Measurements from ENCODE around the gene PDLIM4.

PDLIM4 gene, protein sequence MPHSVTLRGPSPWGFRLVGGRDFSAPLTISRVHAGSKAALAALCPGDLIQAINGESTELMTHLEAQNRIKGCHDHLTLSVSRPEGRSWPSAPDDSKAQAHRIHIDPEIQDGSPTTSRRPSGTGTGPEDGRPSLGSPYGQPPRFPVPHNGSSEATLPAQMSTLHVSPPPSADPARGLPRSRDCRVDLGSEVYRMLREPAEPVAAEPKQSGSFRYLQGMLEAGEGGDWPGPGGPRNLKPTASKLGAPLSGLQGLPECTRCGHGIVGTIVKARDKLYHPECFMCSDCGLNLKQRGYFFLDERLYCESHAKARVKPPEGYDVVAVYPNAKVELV

DNA sequence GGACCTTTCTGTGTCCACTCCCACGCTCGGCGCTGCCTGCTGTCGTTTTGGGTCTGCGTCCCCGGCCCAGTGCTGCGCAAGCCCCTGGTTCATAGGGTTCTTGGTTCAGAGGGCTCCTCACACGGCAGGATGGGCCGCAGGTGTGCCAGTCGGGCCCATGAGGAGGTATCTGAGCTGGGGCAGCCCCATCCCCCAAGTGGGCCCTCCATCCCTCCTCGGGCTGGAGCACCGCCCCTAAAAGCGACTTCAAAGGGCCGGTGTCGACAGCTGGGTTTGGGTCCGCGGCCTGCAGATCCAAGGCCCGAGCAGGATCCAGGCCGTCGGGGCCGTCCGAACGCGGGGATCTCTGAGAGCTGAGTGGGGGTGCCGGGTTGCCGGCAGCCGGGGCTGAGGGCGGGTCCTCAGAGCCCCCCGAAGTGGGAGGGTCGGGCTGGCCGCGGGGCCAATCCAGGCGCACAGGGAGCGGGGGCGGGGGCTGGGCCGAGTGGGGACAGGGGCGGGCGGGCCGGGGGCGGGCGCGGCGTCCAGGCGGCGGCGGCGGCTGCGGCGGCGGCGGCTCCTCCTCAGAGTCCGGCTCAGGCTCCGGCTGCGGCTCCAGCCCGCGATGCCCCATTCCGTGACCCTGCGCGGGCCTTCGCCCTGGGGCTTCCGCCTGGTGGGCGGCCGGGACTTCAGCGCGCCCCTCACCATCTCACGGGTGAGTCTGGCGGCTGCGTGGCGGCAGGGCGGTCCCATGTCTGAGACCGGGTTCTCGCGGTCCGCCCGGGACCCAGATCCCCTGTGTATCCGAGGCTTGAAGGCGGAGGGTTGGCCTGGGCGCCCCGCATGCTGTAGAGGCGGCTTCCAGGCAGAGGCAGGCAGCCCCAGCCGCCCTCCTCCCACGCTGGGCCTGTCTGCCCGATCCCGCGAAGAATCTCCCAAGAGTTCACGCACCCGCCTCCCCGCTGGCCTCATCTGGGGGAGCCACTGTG lies at the start of gene PDLIM4:
Gene PDLIM4, plus strand, starts transcription at position 566 of the 971 bp plus-strand sequence. Its CDS starts 39 bp downstream, at position 605.
- no peak for DNase-seq (ENCODE audit: low read depth in 2 of 2)

DNA sequence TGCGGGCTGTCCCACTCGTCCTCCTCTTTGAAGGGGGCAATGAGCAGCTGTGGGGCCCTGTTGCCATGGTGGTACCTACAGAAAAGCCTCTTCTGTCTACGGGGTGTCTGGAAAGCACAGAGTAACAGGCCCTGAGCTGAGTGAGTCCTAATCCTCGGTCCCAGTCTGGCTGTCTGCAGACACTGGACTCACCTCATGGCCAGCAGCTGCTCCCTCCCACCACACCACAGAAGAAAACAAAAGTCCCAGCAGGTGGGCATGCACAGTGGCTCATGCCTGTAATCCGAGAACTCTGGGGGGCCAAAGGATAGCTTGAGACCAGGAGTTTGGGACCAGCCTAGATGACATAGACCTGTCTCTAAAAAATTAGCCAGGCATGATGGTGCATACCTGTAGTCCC lies 49.7 kb upstream of the PDLIM4 start:
- no peak for DNase-seq (ENCODE audit: low read depth in 2 of 2)

DNA sequence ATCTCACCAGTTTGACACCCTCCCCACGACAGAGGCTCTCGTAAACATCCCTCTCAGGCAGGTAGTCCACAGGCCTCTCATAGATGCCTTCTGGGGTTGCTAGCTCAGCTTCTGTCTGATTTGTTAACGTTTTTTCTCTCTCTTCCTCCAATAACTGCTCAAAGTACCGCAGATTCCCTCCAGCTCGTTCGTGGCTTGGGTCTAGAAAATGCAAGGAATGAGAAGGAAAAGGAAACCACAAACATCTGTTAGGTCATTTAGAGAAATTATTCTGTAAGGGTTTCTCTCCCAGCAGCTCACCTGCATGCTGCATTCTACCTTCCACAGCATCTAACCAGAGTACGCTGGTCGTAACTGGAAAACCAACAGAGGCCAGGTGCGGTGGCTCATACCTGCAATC lies 48.4 kb upstream of the PDLIM4 start:
- no peak for DNase-seq (ENCODE audit: low read depth in 2 of 2)

DNA sequence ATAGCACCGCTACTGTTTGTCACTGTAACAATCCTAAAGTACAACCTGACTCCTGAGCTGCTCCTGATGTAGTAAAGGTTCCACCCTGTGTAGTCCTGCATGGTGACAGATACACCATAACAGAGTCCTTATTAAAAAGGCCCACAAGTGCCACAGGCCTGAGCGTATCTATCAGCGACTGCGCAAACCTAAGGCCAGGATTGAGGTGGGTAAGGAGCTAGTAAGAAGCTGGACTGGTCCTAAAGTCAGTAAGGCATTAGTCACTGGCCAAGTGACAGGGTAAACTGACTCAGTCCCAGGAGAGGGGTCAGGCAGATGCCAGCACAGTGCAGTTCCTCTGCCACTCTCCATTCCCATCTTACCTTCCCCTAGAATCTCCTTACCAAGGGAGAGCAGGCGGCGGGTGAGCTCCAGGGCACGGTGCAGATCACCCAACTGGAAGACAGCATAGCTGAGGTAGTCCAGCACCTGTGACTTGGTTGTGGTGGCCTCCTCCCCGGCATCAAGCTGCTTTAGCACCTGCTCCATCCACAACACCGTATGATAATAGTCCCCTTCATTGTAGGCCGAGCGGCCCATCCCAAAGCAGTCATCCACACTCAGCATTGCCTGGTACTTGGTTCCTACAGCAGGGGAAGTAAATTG lies 47.5 kb upstream of the PDLIM4 start:
- DNase-seq (ENCODE audit: low read depth in 2 of 2): no peak

DNA sequence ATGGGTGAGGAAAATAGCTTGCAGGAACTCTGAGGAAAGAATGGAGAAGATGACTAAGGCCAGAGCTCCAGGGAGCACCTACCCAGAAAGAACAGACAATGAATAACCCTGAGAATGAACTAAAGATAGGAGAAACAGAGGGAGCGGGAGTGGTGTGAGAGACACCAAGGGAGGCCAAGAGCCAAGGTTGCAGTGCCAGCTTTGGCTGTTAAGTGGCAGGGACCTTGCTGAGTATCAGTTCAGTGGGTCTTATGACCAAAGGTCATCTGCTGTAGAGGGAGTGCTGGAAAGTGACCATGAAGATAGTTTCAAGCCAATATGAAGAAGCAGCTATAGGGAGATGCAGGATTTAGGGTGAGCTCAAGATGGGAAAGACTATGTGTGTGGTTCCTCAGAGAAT lies 46.6 kb upstream of the PDLIM4 start:
- no peak for DNase-seq (ENCODE audit: low read depth in 2 of 2)

DNA sequence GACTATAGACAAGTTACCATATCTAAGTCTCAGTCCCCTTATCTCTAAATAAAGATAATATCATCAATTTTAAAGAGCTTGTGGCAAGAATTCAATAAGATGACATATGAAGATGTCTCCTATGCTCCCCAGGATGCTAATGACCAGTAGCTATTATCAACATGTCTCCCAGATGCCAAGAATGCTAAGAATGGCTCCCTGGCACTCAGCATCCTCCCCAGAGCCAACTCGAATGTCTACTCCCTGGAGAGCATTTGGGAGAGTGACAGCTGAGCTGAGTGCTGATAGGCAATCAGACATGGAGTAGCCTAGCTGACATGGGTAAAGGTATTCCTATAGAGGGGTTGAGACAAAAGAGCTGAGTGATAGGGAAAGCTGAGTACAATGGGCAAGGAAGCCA lies 45.7 kb upstream of the PDLIM4 start:
- DNase-seq (ENCODE audit: low read depth in 2 of 2): no peak

DNA sequence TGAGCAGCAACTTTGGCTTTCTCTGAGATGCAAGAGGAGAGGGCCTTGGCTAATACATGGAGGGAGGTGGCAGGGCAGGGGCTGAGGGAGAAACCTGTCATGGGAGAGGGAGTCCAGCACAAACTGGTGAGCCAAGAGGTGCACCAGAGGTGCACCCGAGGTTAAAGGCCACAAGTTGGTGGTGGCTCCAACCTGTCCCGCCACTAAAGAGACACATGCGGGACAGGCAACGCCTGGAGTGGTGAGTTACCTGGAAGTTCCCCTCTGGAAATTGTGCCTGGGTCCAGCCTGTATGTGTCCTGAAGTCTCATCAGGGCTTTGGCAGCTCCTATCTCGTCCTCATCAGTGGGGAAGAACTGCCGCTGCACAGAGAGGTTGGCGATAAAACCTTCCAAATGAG lies 43.8 kb upstream of the PDLIM4 start:
- no peak for DNase-seq (ENCODE audit: low read depth in 2 of 2)

DNA sequence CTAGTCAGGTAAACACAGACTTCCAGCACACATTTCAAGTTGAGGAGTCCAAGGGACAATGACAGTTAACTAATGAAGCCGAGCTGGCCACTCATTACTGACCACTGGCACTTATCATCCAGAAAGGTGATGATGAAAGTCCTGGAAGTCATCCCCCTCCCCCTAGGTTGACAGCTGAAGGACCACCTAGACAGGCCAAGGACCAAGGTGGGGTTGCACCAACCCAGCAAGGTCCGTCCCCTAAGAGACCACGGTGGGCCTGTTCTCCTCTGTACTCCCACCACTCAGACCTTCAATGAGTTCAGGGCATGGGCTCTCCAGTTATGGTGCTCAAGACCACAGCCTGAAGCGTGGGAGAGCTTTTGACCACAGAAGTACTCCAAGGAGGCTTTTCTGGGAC lies 43.0 kb upstream of the PDLIM4 start:
- DNase-seq (ENCODE audit: low read depth in 2 of 2): no peak

DNA sequence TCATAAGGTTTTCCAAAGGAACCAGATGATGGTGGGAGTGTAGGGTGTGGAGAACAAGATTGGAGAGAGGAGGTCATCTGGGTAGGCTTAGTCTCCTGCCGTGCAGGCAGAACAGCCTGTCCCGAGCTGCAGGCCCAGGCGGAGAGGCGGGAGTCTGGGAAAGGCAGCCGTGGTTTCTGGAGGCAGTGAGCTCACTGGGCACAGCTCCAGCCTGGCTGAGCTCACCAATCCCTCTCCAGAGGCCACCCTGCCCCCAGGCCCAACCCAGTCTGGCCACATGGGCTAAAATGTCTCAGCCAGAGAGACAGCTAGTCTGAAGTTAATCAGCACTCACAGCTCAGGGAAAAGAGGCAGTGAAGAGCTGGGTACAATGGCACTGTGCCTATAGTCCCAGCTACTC lies 42.2 kb upstream of the PDLIM4 start:
- no peak for DNase-seq (ENCODE audit: low read depth in 2 of 2)

DNA sequence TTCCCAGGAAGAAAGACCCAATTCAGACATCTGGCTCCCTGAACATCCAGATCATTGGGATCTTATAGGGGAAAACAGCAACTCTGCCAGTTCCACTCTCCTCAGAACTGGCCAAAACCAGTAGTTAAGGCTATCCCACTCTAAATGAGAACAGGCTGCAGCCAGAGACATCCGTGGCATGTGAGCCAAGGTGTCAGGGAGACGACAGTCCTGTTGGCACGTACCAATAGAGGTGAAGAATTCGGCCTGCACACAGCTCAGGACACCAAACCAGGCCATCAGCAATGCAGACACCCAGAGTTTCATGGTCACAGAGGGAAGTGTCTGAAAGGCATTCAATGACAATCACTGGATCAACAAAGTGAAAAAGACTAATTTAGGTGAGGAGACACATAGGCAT lies 39.2 kb upstream of the PDLIM4 start:
- no peak for DNase-seq (ENCODE audit: low read depth in 2 of 2)

DNA sequence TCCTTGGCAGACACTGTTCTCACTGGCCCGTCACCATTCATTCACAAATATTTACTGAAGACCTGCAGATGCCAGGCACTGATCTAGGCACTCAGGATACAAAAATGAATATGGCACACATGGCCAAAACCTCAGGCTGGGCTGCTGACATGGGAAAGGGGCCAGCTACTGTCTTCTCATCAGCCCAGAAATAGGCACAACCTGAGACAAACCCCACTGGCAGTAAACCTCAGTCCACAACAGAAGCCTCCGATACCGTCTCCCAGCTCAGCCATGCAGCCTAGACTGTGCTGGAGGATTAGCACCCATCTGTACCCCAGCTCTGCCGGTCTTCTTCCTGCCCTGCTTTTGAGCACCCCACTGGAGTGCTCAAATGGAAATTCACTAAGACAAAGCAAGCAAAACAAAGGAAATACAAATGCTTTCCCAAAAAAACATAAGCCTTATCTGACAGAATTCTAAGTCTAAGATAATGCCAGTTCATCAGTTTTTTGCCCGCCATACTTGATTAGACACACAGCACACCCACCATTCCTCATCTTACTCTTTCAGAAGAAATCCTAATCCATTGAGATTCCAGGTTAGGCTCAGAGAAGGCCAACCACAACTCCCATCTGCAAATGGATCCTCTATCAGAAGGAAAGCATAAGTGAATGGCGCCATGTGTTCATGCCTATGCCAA lies 38.1 kb upstream of the PDLIM4 start:
- DNase-seq (ENCODE audit: low read depth in 2 of 2): no peak

DNA sequence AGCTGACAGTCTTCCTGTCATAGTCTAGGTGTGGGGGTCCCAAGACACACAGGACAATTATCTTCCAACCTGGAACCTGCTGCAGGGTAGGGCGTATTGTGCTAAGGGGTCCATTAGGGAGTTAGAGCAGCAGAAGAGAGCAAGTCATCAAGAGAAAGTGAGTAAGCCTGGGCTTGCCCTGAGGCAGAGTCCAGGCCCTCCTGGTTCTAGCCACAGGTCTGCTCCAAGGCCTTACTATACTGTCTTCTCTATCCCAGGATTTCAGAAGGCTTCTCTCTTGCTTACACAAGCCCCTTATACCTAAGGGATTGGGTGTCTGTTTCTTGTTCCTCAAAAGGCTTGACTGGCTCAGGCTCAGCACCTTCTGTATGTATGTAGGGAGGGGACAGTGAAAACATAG lies 37.5 kb upstream of the PDLIM4 start:
- DNase-seq (ENCODE audit: low read depth in 2 of 2): no peak

DNA sequence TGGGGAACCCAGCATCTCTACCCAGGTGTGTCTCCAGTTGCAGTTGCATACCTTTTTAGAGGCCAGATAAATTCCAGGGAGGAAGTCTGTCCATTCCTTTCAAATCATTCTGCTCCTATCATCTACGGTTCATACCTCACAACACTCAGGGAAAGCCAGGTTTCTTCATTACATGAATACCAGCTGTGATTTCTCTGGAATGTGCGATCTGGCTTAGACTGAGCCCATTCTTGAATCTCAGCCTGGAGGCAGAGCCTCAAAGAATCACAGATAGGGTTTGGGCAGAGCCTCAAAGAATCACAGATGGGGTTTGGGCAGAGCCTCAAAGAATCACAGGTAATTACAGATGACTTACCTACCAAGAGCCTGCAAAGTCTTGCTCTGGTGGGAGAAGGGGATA lies 37.0 kb upstream of the PDLIM4 start:
- no peak for DNase-seq (ENCODE audit: low read depth in 2 of 2)

DNA sequence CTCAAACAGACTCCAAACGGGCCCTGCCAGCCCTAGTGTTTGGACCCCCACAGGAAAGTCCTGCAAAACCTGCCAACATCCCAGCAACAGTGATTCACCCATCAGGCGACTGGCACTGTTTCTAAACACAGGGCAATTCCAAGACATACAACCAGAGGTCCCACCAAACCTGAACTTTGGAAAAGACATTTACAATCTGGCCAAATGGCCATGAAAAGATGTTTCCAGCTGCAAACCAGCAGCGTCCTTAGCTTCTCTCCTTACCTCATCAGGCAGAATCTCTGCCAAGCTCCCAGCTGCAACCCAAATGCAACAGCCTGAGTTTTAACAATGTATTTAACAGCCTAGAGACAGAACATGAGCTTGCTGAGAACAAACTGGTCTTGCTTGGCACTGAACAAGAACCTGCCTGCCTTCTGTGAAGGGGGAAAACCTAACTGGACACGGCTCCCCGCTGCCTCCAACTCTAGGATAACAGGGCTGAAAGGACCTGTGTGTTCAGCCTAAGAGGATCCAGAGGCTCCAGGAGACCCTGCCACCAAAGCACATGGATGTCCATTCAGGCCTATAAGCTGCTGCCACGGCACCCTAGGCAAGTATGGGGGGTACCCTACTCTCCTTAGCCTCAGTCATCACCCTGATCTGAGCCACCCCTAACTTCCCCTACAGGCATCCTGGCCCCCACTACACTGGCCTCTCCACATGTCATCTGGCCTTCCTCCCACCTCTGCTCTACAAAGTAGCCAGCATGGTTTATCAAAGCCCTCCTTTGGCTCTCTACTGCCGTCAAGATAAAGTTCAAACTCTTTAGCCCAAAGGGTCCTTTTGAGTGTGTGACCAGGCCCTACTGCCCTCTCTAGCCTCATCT lies 35.5 kb upstream of the PDLIM4 start:
- no peak for DNase-seq (ENCODE audit: low read depth in 2 of 2)

DNA sequence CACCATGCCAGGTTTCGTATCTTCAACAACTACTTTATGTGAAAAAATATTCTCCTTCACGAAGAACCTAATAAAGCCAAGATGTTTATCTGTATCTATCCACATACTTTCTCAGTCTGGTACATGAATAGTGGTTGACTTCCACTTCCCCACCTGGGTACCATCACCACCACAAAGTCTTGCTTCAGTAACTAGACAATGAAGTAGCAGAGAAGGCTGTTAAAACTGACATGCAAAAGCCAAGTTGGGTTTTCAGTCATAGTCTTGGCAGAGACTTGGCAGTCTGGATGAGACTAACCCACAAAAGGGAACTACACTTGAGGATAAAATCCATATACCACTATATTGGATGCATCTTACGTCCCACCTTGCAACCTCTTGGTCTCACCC lies 34.9 kb upstream of the PDLIM4 start:
- DNase-seq (ENCODE audit: low read depth in 2 of 2): no peak

DNA sequence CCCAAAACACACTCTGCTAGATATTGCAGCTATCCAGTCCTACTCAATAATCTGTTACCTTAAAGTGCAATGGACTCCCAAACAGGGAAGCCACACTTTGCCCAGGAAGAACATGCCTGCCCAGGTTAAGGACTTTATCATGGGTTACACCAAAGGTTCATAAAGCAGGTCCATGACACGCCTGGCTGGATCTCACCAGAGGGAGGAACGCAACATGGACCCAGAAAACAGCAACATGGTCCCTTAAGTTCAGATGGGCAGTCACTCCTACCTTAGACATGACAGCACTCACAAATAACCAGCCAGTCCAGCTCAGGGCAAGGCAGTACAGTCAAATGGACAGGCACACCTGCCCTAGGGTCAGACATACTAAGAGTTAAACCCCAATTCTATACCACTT lies 33.6 kb upstream of the PDLIM4 start:
- DNase-seq (ENCODE audit: low read depth in 2 of 2): no peak

DNA sequence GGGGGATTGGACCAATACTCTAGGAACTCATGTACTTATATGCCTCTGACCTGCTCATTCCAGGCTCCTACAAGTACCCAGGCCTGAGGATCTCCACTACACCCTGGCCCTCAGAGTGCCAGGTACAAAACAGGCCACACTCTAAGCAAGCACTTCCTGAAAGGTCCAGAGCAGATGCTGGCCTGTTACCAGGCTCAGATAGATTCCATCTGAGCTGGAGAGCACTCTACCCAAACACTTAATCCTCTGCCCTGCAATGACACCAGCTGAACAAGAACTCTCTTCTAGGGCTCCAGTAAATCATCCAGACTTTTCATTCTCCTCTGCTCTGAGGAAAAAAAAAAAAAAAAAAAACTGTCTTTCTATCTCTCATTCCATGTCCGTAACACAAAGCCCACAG lies 32.8 kb upstream of the PDLIM4 start:
- DNase-seq (ENCODE audit: low read depth in 2 of 2): no peak

DNA sequence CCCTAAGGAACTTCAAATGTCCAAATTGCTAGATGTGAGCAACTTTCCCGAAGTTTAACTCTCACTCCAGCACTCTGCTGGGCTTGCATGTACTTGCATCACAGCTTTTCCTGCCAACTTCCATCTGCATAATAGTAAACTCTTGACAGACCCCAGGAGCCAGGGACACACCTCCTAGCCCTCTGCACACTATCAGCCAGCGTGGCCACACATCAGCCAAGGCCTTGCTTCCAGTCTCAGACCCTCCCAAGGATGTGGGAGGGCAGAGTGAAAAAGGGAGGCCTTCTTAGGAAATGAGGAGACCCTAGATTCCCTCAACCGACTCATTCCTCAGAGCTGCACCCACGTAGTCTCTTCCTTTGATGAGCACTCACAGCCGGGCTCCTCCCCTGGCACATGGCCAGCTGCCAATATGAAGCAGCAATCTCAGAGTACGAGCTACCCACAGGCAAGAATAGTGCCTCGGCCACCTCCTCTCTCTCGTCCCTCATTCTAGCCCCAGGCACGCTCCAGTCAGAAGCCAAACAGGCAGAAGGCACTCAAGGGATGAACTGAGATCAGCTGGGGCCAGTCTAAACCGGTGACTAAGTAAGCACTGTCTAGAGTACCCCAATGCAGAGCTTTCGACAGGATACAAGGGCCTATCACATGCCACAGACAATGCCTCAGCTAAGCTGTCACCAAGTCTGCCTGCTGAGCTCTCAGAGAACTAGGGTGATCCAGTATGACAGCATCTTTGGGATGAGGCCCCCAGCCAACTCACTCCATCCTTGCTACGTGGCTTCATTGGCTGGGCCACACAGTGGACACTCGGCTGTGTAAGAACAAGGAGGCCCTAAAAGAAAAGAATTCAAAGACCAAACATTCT lies 32.1 kb upstream of the PDLIM4 start:
- DNase-seq (ENCODE audit: low read depth in 2 of 2): peak; percentile 9 to 29

DNA sequence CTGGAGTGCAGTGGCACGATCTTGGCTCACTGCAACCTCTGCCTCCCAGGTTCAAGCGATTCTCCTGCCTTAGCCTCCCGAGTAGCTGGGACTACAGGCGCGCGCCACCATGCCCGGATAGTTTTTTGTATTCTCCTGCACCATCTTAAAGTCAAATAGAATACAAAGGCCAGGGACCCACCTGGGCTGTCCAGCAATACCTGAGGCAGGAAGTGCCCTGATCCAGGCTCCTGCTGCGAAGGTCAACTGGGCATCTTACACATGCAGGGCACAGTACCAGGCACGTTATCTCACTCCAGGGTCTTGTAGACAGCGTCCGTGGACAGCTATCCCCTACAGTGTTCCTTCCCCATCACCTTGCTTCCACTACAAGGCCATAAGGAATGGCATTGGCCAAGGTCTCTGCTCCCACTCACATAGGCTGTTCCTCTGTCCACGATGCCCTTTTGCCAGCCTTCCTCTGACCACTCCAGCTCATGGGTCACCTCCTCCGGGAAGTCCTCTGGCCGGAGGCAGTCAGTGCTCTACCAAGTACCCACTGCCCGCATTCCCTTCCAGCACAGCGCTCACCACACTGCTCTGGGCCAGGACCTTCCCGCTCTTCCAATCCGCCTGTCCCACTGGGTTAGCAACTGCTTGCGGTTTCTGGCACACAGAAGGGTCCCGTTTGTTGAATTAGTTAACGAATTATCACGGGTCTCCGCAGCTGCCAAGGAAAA lies 30.8 kb upstream of the PDLIM4 start:
- DNase-seq (ENCODE audit: low read depth in 2 of 2): no peak

DNA sequence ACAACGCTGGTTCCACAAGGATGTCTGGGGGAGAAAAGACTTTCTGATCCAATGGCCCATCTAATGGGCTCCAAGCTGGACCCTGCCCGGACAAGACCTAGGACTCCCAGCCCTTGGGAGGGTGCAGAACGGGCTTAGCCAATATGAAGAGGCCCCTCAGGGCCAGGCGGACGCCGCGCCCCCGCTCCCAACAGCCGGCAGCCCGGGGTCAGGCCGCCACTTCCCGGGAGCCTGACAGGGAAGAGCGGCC lies 30.3 kb upstream of the PDLIM4 start:
- no peak for DNase-seq (ENCODE audit: low read depth in 2 of 2)
